Tibial nerve (tissue), 4 donors: ENCODE results near the gene TTC21A.

Experiments used
- CTCF ChIP-seq, 5 experiments: fragments of 200-600 bp in 3 of 5; fragments of 450-650 bp in 2 of 5; sonication (generic) in 3 of 5; IDR thresholded peaks; one replicate each; pipeline ENCODE4 v1.5.1; 2016 to 2019; ENCODE audit warnings: antibody characterized with exemption in 5 of 5, mild to moderate bottlenecking in 3 of 5, moderate library complexity in 2 of 5
- EP300 ChIP-seq, 2 donors: sonication (generic); formaldehyde crosslinking; IDR thresholded peaks; one replicate each; pipeline ENCODE4 v1.6.1; 2017; ENCODE audit warnings: antibody characterized with exemption in 2 of 2, mild to moderate bottlenecking in 1 of 2

- TF ChIP-seq EP300 (IDR thresholded peaks at IDR 0.05): peak; percentile 74 to 92
- peak in 1 of 5 experiments; percentile 34 for TF ChIP-seq CTCF (IDR thresholded peaks at IDR 0.05)
Measured at GRCh38 chr3:39177708-39178332, 70.3 kb downstream of the TTC21A start.
